ENCODE data around the gene HAPLN3.

DNA sequence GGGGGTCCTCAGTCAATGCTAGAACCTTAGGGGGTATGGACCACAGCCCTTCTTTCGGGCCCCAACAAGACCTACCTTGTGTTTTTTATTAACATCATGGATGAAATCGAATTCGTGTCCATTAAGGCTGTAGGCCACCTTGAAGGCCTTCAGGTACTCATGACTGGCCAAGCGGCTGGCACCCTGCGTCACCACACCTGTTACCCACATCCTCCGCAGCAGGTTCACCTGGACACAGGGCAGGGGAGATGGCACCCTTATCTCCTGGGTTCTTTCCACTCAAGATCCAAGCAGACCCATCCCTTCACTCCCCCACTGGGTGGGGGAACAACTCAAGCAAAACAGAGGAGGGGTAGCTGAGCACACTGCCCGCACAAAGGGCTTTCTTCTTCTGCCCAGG, 11.2 kb upstream of the HAPLN3 start:
- TF ChIP-seq POLR2A (IDR thresholded peaks at IDR 0.05) (no peak), EP300 (IDR thresholded peaks at IDR 0.05) (no peak)
- TF ChIP-seq, protein P1, sequence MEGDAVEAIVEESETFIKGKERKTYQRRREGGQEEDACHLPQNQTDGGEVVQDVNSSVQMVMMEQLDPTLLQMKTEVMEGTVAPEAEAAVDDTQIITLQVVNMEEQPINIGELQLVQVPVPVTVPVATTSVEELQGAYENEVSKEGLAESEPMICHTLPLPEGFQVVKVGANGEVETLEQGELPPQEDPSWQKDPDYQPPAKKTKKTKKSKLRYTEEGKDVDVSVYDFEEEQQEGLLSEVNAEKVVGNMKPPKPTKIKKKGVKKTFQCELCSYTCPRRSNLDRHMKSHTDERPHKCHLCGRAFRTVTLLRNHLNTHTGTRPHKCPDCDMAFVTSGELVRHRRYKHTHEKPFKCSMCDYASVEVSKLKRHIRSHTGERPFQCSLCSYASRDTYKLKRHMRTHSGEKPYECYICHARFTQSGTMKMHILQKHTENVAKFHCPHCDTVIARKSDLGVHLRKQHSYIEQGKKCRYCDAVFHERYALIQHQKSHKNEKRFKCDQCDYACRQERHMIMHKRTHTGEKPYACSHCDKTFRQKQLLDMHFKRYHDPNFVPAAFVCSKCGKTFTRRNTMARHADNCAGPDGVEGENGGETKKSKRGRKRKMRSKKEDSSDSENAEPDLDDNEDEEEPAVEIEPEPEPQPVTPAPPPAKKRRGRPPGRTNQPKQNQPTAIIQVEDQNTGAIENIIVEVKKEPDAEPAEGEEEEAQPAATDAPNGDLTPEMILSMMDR (IDR thresholded peaks at IDR 0.05) = no peak

All from ovary (tissue), 3 donors.